ENCODE data around the gene HHIPL1. TPM values are rescaled to one million over a fixed set of nuclear protein-coding genes. Genes with fewer than 3 reads are reported as not detected.

Gene HHIPL1
- total and polyA plus RNA-seq, 2 experiments from 2014 or later: 0.83 to 1.4 TPM

DNA sequence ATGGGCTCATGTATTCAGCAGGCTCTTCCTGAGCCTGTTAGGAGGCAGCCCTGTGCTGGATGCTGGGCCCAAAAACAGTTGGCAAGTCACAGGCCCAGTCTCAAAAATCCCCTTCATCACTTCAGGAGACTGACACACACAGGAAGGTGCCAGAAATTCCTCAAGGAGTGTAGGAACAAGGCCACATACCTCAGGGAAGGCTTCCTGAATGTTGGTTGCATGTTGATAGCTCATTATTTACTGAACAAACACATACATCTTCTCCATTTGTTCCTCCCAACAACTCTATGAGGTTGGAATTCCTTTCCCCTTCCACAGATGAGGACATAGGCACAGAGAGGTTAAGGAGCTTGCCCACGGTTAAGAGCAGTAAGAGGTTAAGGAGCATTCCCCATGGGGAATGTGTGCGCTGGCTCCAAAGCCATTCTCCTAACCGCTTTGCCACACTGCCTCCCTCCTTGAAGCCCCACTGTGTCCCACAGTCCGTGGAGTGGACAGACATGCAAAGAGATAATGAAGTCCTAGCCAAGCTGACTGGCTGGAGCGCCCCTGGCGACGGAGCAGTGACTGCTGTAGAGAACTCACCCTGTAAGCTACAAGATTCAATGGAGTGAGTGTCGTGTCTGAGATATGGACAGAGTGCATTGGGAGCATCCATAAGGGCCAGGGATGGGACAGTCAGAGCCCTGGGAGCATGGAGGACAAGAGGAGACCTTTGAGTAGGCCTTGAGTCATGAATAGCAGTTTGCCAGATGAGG lies 3.3 kb downstream of the HHIPL1 start:
- Histone ChIP-seq H3K4me2 (no peak overlapping the region), H3K36me3 (replicated peaks; ENCODE audit: insufficient read depth, low read depth) (no peaks in the 10 kb centered on the region), H3K27me3 (no peaks in the 10 kb centered on the region), H2AFZ (no peak overlapping the region), H3K4me3 (no peak overlapping the region), H3K79me2 (no peaks in the 10 kb centered on the region), H3K27ac (no peak overlapping the region), H4K20me1 (ENCODE audit: insufficient read depth, poor library complexity, severe bottlenecking) (no peaks in the 10 kb centered on the region), H3K9me2 (replicated peaks; ENCODE audit: insufficient read depth) (no peaks in the 10 kb centered on the region), H3K4me1 (ENCODE audit: insufficient read depth) (peaks cover 10% of the 10 kb centered on the region), H3K9me3 (ENCODE audit: low read depth) (no peaks in the 10 kb centered on the region)
- DNase-seq (ENCODE audit: low spot score): no peak
- WGBS (ENCODE audit: low lambda C conversion rate, missing lambda C conversion rate): 81% methylated on average over 8 of the region's 8 CpGs
- TF ChIP-seq EZH2phosphoT487 (IDR thresholded peaks at IDR 0.05; ENCODE audit: low read depth, severe bottlenecking, unreplicated experiment): no peak
- TF ChIP-seq, protein P1, sequence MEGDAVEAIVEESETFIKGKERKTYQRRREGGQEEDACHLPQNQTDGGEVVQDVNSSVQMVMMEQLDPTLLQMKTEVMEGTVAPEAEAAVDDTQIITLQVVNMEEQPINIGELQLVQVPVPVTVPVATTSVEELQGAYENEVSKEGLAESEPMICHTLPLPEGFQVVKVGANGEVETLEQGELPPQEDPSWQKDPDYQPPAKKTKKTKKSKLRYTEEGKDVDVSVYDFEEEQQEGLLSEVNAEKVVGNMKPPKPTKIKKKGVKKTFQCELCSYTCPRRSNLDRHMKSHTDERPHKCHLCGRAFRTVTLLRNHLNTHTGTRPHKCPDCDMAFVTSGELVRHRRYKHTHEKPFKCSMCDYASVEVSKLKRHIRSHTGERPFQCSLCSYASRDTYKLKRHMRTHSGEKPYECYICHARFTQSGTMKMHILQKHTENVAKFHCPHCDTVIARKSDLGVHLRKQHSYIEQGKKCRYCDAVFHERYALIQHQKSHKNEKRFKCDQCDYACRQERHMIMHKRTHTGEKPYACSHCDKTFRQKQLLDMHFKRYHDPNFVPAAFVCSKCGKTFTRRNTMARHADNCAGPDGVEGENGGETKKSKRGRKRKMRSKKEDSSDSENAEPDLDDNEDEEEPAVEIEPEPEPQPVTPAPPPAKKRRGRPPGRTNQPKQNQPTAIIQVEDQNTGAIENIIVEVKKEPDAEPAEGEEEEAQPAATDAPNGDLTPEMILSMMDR (IDR thresholded peaks at IDR 0.05; ENCODE audit: poor library complexity): no peak
- TF ChIP-seq EZH2 (IDR thresholded peaks at IDR 0.05; ENCODE audit: borderline replicate concordance): no peak

GRCh38 chr14:99649219-99649618 lies 4.3 kb downstream of the HHIPL1 start:
- H3K4me3 ChIP-seq: no peak overlapping the region
- H3K27me3 ChIP-seq: no peaks in the 10 kb centered on the region
- no peak overlapping the region for H3K4me2 ChIP-seq
- H3K36me3 ChIP-seq (replicated peaks; ENCODE audit: insufficient read depth, low read depth): no peaks in the 10 kb centered on the region
- no peak overlapping the region for H3K27ac ChIP-seq
- peaks cover 10% of the 10 kb centered on the region for H3K4me1 ChIP-seq (ENCODE audit: insufficient read depth)
- H3K79me2 ChIP-seq: no peaks in the 10 kb centered on the region
- WGBS (ENCODE audit: low lambda C conversion rate, missing lambda C conversion rate): 77% methylated on average over 8 of the region's 8 CpGs
- no peak overlapping the region for H2AFZ ChIP-seq
- H3K9me3 ChIP-seq (ENCODE audit: low read depth): no peaks in the 10 kb centered on the region
- no peak for DNase-seq (ENCODE audit: low spot score)
- TF ChIP-seq EZH2phosphoT487 (IDR thresholded peaks at IDR 0.05; ENCODE audit: low read depth, severe bottlenecking, unreplicated experiment) (no peak), EZH2 (IDR thresholded peaks at IDR 0.05; ENCODE audit: borderline replicate concordance) (no peak)
- TF ChIP-seq, protein P1 (IDR thresholded peaks at IDR 0.05; ENCODE audit: poor library complexity): no peak
- no peaks in the 10 kb centered on the region for H3K9me2 ChIP-seq (replicated peaks; ENCODE audit: insufficient read depth)
- H4K20me1 ChIP-seq (ENCODE audit: insufficient read depth, poor library complexity, severe bottlenecking): no peaks in the 10 kb centered on the region

DNA sequence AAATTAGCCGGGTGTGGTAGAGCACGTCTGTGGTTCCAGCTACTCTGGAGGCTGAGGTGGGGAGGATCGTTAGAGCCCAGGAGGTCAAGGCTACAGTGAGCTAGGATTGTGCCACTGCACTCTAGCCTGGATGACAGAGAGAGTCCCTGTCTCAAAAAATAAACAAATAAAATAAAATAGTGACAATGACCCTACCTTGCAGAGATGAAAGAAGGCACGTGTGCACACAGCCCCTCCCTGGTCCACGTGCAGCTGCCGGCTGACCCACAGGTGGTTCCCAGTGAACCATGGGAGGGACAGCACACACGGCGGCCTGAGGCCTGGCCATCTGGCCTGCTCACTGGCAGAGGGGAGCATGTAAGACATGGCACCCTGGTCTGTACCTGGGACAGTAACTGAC lies 4.7 kb downstream of the HHIPL1 start:
- Histone ChIP-seq H4K20me1 (ENCODE audit: insufficient read depth, poor library complexity, severe bottlenecking) (no peaks in the 10 kb centered on the region), H3K36me3 (replicated peaks; ENCODE audit: insufficient read depth, low read depth) (no peaks in the 10 kb centered on the region), H2AFZ (no peak overlapping the region), H3K9me3 (ENCODE audit: low read depth) (no peaks in the 10 kb centered on the region), H3K9me2 (replicated peaks; ENCODE audit: insufficient read depth) (no peaks in the 10 kb centered on the region), H3K79me2 (no peaks in the 10 kb centered on the region), H3K4me1 (ENCODE audit: insufficient read depth) (peaks cover 10% of the 10 kb centered on the region), H3K27ac (no peak overlapping the region), H3K4me3 (no peak overlapping the region), H3K4me2 (no peak overlapping the region), H3K27me3 (no peaks in the 10 kb centered on the region)
- no peak for DNase-seq (ENCODE audit: low spot score)
- no peak for TF ChIP-seq EZH2 (IDR thresholded peaks at IDR 0.05; ENCODE audit: borderline replicate concordance)
- 86% methylated on average over 8 of the region's 8 CpGs for WGBS (ENCODE audit: low lambda C conversion rate, missing lambda C conversion rate)

DNA sequence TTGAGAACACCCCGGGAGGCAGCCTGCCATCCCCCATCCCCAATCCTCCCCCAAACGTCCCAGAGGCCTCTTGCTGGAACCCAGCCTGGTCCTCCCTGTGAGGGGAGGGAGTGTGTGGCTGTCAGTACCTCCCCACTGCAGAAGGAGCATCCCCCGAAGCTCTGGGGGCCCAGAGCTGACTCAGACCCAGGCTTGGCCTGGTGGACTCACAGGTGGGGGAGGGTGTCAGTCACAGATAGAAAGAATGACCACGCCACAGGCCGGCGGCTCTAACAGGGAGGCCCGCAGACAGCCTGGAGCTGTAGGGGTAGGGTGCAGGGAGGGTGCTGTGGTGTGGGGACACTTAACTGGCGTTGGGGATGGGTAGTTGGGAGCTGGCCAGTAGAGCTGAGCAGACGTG lies 5.3 kb downstream of the HHIPL1 start:
- no peak overlapping the region for H3K4me2 ChIP-seq
- 86% methylated on average over 8 of the region's 9 CpGs for WGBS (ENCODE audit: low lambda C conversion rate, missing lambda C conversion rate)
- no peak for DNase-seq (ENCODE audit: low spot score)
- H4K20me1 ChIP-seq (ENCODE audit: insufficient read depth, poor library complexity, severe bottlenecking): no peaks in the 10 kb centered on the region
- no peaks in the 10 kb centered on the region for H3K79me2 ChIP-seq
- no peak overlapping the region for H3K27ac ChIP-seq
- no peaks in the 10 kb centered on the region for H3K9me3 ChIP-seq (ENCODE audit: low read depth)
- H3K27me3 ChIP-seq: no peaks in the 10 kb centered on the region
- no peaks in the 10 kb centered on the region for H3K36me3 ChIP-seq (replicated peaks; ENCODE audit: insufficient read depth, low read depth)
- H3K9me2 ChIP-seq (replicated peaks; ENCODE audit: insufficient read depth): no peaks in the 10 kb centered on the region
- peaks cover 5% of the 10 kb centered on the region for H3K4me1 ChIP-seq (ENCODE audit: insufficient read depth)
- no peak overlapping the region for H2AFZ ChIP-seq
- H3K4me3 ChIP-seq: no peak overlapping the region
- TF ChIP-seq EZH2phosphoT487 (IDR thresholded peaks at IDR 0.05; ENCODE audit: low read depth, severe bottlenecking, unreplicated experiment) (no peak), EZH2 (IDR thresholded peaks at IDR 0.05; ENCODE audit: borderline replicate concordance) (no peak)
- TF ChIP-seq, protein P1 (IDR thresholded peaks at IDR 0.05; ENCODE audit: poor library complexity): no peak
